Cardiac septum (tissue), 1 donor: ENCODE measurements around the gene SV2B. TPM values are rescaled to one million over a fixed set of nuclear protein-coding genes. Genes with fewer than 3 reads are reported as not detected.

ENCODE experiments used
- DNase-seq: peaks from one replicate; pipeline ENCODE4 v3.0.0-alpha.2; 2020; ENCODE audit warnings: low spot score
- intact Hi-C: fragments of 100-400 bp; cut with DNase I; formaldehyde crosslinking; loops from one replicate; pipeline ENCODE4 v1.14.0; 2022
- total RNA-seq: library from RNA; stranded (reverse); fragmentation: NEBNext Ultra II Directional; extraction: Animal tissue kit (Norgen Biotek cat#: 25700); gene quantifications from one replicate; pipeline ENCODE4 v1.2.1, GENCODE V29; 2021
- donor health status: DM: no; HTN: no; CAD: no.

The SV2B gene
- total RNA-seq, 1 donor from 2014 or later = 3.7 TPM

GRCh38 chr15:91289324-91289723, 189.3 kb downstream of the SV2B start:
- no peak for DNase-seq
- intact Hi-C loops = no loop called here

GRCh38 chr15:91290553-91290952, 190.5 kb downstream of the SV2B start:
- no peak for DNase-seq
- intact Hi-C loops = no loop called here

GRCh38 chr15:91291673-91292072, 191.6 kb downstream of the SV2B start:
- intact Hi-C loops = no loop called here
- DNase-seq = no peak

- DNase-seq = no peak
- intact Hi-C loops = no loop called here
Measured at GRCh38 chr15:91294344-91294743, 194.3 kb downstream of the SV2B start.

- intact Hi-C loops = no loop called here
- no peak for DNase-seq
Measured at GRCh38 chr15:91294795-91295194, 194.7 kb downstream of the SV2B start.

GRCh38 chr15:91298101-91298500, 198.0 kb downstream of the SV2B start:
- no peak for DNase-seq
- intact Hi-C loops = no loop called here

GRCh38 chr15:91302588-91303439, 202.8 kb downstream of the SV2B start:
- DNase-seq = no peak
- intact Hi-C loops = loop anchor here (2.0 to 10.0 kb wide), 6 partner anchors 102 to 779 kb away; partner anchors contain the start of gene SLCO3A1

- no peak for DNase-seq
Measured at GRCh38 chr15:91304210-91304609, 204.2 kb downstream of the SV2B start.

GRCh38 chr15:91304786-91305185, 204.7 kb downstream of the SV2B start:
- intact Hi-C loops = loop anchor here (5.0 to 10.0 kb wide), 5 partner anchors 100 to 778 kb away; partner anchors contain the start of gene SLCO3A1
- DNase-seq = no peak

More at GRCh38 chr15:91304210-91304609, 204.2 kb downstream of the SV2B start:
- intact Hi-C loops = loop anchor here (5.0 to 10.0 kb wide), 5 partner anchors 101 to 778 kb away; partner anchors contain the start of gene SLCO3A1

GRCh38 chr15:91306144-91306543, 206.1 kb downstream of the SV2B start:
- DNase-seq = no peak
- intact Hi-C loops = loop anchor here (10.0 kb wide), 3 partner anchors 99 to 639 kb away; no protein-coding TSS in a partner anchor

GRCh38 chr15:91307601-91308000, 207.5 kb downstream of the SV2B start:
- intact Hi-C loops = loop anchor here (10.0 kb wide), 3 partner anchors 97 to 637 kb away; no protein-coding TSS in a partner anchor
- DNase-seq = no peak

- no peak for DNase-seq
- intact Hi-C loops = loop anchor here (10.0 kb wide), 3 partner anchors 97 to 637 kb away; no protein-coding TSS in a partner anchor
Measured at GRCh38 chr15:91308199-91308598, 208.1 kb downstream of the SV2B start.

GRCh38 chr15:91308855-91309254, 208.8 kb downstream of the SV2B start:
- intact Hi-C loops = loop anchor here (10.0 kb wide), 3 partner anchors 96 to 636 kb away; no protein-coding TSS in a partner anchor

GRCh38 chr15:91311986-91312385, 211.9 kb downstream of the SV2B start:
- intact Hi-C loops = no loop called here
- DNase-seq = no peak

More at GRCh38 chr15:91308855-91309254, 208.8 kb downstream of the SV2B start:
- DNase-seq = no peak

GRCh38 chr15:91316126-91316525, 216.1 kb downstream of the SV2B start:
- no peak for DNase-seq
- intact Hi-C loops = no loop called here

- no peak for DNase-seq
- intact Hi-C loops = no loop called here
Measured at GRCh38 chr15:91318516-91318915, 218.5 kb downstream of the SV2B start.

- no peak for DNase-seq
- intact Hi-C loops = no loop called here
Measured at GRCh38 chr15:91318931-91319330, 218.9 kb downstream of the SV2B start.

- intact Hi-C loops = no loop called here
- no peak for DNase-seq
Measured at GRCh38 chr15:91319371-91320059, 219.5 kb downstream of the SV2B start.

GRCh38 chr15:91320101-91320500, 220.0 kb downstream of the SV2B start:
- no peak for DNase-seq
- intact Hi-C loops = no loop called here

- DNase-seq = no peak
- intact Hi-C loops = no loop called here
Measured at GRCh38 chr15:91329914-91330313, 229.9 kb downstream of the SV2B start.
